ENCODE data around the gene CGRRF1. TPM values are rescaled to one million over a fixed set of nuclear protein-coding genes. Genes with fewer than 3 reads are reported as not detected.
A peak's percentile ranks its signal among the peaks of the same experiment; 100 is the strongest.

Gene CGRRF1
- total RNA-seq, 1 donor from 2014 or later: 9.2 TPM

DNA sequence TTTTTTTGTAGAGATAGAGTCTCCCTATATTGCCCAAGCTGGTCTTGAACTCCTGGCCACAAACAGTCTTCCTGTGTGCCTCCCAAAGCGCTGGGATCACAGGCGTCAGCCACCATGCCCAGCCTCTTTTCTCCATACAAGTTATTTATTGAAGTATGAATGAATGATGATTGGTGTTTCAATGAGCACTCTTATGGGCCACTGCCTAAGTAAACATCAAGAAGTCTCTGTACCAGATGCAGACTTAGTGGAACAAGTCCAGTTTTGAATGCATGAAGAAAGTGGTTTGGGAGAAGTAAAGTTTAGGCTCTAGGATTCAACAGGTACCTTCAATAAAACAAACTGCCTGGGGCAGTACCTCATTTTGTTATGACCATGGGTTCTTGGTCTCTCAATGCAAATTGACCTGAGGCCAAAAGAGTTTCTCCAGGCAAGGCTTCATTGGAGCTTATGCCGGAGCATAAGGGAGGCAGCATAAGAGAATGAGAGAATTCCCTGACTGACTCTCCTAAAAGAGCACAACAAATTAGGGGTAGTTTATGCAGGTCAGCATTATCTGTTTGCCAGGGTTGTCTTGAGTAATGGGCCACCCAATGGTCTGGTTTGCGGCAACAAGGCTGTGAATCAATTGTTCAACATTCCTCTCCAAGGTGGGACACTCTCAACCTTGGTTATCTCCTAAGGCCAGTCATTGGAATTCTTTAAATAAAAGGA lies 19.8 kb upstream of the CGRRF1 start:
- ATAC-seq: no peak

DNA sequence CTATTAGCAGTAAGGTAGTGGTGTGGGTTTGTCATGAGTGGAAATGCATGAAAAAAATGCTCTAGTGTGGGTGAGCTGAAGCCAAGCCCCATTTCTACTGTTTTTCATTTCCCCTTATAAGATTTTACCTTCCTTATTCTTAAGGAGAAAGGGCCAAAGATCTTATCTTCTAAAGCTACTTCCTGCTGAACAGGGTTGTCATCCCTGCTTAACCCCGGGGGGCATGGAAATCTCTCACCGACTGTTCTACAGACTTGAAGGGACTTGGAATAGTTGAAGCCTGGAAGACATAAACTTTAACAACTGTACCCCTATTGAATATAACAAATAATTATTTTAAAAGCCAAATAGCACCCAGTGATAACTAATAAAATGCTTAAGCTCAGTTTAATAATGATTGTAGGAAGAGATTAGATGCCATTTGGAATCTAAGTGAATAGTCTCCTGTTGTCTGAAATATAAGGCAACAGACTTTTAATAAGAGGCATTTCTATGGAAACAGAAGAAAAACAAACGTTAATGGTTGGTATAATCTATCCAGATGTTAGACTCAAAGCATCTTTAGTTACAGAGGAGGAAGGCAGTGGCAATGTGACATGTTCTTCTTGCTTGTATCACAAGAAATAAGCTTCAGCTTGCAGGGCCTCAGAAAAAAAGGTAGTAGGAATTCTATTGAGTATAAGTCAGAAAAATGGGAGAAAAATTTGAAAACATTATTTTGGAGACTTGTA lies 19.1 kb upstream of the CGRRF1 start:
- ATAC-seq: no peak

DNA sequence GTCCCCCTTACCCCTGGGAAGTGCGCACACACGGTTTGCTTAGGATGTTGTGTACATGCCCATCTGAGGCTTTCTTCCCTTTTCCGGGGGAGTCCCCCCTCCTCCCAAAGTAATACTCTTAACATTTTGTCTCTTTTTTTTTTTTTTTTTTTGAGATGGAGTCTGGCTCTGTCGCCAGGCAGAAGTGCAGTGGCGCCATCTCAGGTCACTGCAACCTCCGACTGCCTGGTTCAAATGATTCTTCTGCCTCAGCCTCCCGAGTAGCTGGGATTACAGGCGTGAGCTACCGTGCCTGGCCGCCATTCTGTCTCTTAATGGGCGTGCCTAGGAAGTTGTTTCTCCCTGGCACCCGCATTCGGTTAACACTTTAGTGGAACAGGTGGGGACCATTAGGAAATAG lies 16.4 kb upstream of the CGRRF1 start:
- ATAC-seq: no peak

DNA sequence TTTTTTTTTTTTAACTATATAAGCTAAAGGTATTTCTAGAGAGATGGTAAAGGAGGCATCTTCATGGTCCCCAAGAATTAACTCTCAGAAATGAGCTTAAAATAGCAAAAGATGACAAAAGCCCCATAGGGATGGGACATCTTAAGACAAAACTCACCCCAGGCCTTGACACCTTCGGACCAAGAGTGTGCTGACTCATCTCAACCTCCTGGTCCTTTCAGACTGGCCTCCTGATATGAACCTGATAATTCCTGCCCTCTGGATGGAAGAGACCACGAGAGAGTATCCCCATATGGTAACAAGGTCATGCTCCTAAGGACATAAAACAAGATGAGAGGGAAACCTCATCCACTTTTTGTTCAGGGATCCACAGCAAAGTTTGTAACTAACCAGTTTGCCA lies 12.5 kb upstream of the CGRRF1 start:
- no peak for ATAC-seq

DNA sequence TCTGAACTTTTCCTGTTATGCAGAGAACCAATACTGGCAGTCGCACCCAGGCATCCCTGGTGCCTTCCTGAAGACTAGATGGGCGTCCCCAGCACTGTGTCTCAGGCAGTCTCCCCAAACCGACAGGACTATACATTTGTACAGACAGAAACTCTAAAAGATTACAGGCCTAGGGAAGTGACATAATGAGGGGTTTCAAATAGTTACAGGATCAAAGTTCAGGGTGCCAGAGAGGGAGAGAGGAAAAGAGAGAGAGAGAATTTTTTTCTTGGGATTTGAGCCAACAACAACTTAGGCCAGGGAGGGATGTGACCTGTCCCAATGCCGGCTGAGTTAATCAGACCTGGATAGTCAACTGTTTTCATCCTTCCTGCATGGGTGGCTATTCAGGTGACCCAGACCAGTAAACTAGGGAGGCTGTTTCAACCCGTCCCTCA lies 11.6 kb upstream of the CGRRF1 start:
- ATAC-seq: no peak

DNA sequence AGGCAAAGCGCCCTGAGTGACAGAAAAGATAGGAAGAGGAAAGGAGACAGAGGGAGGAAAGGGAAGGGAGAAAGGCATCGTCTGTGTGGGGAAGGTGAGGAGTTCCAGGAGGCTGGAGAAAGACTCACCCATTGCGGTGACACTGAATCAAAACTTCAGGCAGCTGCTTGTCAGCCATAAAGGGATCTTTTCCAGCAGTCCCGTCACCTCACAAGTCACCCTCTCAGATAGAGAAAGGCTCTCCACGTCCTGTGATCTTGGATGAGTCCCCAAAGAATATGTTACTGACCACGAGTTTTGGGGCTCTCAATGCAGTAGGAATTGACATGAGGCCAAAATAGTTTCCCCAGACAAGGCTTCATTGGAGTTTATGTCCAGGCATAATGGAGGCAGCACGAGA lies 11.1 kb upstream of the CGRRF1 start:
- no peak for ATAC-seq

DNA sequence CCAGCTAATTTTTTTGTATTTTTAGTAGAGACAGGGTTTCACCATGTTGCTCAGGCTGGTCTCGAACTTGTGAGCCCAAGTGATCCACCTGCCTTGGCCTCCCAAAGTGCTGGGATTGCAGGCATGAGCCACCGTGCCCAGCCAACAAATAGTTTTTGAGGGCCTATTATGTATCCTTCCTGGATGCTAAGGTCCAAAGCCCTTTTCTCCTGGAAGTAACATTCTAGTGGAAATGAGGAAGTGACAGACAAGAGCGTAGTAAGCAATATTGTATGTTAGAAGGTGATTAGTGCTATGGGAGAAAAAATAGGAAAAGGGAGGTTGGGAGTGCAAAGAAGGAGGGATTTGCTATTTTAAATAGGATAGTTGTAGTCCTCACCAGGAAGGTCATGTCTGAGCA lies 9.0 kb upstream of the CGRRF1 start:
- no peak for ATAC-seq

DNA sequence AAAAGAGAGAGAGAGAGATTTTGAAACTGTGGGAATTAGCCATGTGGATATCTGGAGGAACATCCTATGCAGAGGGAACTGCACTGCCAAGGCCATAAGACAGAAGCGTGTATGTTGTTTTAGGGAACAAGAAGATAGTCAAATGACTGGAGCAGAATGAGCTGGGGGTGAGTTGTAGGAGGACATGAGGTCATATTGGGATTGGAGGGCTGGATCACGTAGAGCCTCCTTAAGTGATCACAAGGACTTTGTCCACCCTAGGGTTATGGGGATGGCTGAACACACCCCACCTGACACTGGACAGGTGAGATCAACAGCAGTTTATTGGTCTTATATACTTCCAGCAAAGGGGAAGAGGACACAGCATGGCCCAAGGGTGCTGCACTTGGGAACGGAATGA lies 8.2 kb upstream of the CGRRF1 start:
- no peak for ATAC-seq

DNA sequence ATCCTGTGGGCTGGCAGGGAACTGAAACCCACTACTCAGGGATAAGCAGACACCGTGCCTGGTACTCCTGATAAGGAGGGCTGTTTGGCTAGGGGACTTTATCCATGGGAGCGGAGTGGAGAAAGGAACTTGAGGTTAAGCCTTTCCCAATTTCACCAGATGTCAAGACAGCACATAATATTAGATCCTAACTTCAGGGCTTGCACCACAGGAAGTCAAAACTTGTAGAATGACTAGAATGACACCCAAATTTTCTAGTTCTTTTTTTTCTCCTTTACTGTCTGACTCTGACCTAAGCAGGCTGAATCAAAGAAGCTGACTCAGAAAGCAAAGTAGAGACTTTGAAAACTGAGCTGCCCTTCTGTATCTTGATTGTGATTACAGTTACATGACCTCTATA lies 7.1 kb upstream of the CGRRF1 start:
- ATAC-seq: no peak

DNA sequence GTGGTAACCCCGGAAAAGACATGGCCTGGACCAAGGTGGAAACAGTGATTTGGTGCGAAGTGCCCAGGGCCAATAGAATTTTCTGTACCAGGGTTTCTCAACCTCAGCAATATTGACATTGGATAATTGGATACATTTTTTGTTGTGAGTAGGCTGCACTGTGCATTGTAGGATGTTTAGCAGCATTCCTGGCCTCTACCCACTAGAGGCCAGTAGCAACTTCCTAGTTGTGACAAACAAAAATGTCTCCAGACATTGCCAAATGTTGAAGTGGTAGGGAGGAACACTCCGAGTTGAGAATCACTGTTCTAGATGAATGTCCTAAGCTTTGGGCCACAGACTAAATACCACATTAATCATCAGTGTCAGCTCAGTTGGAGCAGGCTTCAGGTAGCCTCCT lies 6.2 kb upstream of the CGRRF1 start:
- ATAC-seq: peak; percentile 36

DNA sequence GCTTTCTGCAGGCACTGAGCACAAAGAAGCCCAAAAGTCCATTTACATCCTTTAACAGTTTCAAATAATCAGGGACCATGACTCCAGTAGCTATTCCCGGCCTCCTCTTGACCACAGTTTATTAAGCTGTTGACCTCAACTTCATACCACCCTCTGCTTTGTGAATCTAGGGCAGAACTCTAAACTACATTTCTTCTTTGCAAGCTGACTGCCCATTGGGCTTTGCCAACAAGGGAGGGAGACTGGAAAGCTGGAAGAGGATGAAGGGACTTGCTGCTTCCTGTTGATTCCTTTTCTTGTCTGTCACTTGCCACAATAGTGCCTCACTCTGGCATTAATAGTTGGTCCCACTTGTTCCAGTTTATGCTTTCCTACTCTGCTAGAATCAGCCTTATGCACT lies 2.7 kb downstream of the CGRRF1 start:
- ATAC-seq: no peak

DNA sequence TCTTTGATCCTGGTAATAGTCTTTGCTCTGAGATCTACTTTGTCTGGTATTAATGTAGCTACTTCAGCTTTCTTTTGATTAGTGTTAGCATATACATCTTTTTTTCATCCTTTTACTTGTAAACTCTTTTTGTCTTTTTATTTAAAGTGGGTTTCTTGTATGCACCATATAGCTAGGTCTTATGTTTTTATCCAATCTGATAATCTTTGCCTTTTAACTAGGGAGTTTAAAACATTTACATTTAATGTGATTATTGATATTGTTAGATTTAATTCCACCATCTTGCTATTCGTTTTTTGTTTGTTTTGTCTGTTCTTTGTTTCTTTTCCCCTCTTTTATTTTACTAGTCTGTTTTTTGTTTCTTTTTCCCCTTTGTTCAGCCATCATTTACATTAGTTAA lies 6.0 kb downstream of the CGRRF1 start:
- no peak for ATAC-seq

DNA sequence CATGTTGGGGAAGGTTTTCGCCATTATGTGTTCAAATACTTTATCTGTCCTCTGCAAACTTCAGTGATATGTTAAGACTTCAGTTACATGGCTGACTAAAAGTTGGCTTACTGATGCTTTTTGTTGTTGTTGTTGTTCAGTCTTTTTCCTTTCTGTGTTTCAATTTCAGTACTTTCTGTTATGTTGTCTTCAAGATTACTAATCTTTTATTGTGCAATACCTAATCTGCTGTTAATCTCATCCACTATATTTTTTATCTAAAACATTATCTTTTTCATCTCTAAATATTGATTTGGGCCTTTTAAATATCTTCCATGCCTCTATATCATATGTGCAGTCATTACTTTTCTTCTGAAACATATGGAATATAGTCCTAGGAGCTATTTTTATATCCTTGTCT lies 7.0 kb downstream of the CGRRF1 start:
- ATAC-seq: no peak

DNA sequence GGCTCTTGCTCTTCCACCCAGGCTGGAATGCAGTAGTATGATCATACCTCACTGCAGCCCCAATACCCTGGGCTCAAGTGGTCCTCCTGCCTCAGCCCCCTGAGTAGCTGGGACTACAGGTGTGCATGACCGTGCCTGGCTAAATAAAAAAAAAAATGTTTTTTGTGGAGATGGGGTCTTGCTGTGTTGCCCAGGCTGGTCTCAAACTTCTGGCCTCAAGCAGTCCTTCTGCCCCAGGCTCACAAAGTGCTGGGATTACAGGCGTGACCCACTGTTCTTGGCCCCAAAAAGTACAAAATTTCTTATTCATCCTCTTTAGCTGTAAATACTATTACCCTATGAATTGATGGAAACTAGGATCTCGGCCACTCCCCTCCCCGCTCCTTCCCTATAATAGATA lies 14.7 kb downstream of the CGRRF1 start:
- no peak for ATAC-seq

DNA sequence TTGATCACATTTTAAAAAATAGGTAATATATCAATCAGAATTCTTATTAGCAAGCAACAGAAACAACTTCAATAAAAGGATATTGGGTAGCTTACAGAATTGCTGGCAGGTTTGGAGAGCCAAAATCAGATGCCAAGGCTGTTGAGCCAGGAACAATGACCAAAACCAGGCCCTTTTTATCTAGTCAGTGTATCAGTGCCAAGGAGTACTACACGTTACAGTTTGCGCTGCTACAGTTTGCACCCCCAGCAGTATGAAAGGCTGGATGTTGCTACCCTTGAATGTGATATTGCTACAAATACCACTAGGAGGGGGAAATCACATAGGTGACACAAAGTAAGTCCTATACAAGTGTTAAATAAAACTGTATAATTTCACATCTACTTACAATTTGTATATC lies 19.3 kb downstream of the CGRRF1 start:
- no peak for ATAC-seq

DNA sequence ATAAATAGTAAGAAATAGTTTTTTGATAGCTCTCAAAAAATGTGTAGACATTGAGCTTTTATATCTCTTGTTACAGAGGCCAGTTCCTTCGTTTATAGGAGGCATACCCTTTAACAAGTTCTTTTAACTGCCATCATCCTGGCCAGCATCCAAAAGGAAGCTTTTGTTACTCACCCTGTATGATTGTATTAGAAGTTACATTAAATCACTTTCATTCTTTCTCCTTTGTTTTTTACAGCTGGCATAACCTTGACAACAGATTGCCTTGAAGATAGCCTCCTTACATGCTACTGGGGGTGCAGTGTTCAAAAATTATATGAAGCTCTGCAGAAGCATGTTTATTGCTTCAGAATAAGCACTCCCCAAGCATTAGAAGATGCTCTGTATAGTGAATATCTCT lies 20.1 kb downstream of the CGRRF1 start:
- no peak for ATAC-seq

DNA sequence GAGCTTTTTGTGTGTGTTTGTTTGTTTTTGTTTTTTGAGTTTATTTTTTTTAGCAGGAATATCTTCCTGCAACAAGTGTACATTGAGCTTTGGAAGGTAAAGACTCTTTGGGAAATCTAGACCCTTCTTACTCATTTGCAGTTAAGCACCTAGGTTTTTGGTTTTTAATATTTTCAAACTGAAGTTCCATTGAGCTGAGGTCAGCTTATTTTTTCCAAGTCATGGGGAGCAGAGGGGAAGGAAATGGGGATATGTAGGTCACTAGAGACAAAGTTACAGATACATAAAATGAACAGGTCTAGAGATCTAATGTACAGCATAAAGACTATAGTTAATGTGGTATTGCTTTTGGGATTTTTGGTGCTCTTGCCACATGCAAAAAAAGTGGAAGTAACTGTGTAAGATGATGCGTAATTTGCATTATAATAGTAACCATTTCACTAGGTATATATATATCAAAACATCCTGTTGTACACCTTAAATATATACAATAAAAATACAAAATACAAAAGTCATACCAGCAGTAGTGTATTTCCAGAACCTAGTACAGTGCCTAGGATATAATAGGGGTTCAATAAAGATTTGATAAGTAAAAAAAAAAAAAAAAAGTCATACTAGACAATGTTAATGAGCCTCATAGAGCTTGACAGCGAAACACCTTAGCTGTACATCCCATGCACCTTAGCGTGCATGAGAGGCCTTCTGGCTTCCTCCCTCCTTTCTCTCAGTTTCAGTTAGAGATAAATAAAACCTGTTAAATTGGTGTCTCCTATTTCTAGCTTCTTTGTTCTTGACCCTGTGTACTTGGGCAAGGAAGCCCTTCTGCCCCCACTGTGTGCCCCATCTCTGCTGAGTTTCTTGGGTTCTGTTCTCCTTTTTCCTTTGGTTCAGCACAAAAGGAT lies 22.7 kb downstream of the CGRRF1 start:
- no peak for ATAC-seq

DNA sequence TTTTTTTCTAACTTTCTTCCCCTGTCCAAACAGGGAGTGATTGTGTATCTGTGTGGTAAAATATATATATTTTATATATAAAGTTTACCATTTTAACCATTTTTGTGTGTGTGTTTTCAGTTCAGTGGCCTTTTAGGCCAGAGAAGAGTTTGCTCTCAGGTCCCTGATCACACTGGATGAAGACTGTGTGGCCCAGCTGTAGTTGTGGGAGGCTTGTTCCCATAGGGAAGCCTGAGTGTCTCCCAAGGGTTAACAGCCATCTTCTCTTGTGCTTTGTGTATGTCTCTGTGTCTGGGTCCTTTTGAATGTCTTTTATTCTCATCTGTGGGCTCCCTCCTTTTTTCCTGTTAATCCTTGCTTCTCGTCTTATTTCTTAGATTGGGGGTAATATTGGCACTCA lies 23.4 kb downstream of the CGRRF1 start:
- ATAC-seq: no peak

DNA sequence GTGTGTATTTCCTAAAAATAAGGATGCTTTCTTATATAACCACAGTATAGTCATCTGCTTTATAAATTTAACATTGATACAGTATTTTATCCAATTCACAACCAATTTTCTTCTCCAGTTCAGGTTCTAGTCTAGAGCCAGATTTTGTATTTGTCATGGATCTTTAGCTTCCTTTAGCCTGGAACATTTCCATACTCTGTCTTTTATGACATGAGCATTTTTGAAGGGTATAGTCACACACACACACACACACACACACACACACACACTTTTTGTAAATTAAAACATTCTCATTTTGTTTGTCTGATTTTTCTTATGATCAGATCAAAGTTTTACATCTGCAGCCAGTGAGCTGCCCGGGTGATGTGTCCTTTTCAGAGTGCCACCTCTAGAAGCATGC lies 25.4 kb downstream of the CGRRF1 start:
- ATAC-seq: no peak

DNA sequence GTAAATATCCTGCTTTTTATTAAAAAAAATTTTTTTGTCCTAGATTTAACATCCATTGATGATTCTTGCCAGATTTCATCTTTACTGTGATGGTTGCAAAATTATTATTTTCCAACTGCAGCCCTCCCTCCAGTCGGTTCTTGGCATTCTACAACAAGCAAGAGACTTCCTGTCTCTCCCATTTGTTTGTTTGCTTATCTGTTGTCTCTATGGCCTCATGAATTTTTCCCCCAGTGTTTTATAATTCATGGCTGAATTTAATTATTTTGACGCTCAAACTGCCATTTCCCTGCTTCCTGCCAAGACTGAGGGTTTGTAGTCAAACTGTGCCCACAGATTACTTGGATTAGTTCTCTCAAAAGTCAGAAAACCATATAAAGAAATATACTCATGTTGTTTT lies 25.9 kb downstream of the CGRRF1 start:
- ATAC-seq: no peak

DNA sequence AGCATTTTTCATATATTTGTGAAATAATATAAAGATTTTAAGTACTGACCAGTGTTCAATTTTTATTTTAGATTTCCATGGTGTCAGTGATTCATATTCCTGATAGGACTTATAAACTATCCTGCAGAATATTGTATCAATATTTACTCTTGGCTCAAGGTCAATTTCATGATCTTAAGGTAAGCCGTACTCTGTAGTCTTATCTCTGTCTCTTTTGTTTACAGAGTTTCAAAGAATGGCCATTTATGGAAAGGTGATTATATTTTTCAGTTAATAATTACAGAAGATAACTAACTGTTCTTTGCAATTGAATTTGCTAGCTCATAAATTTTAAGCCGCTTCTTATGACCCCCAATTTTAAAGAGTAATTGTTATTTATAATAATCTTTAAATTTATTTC lies 27.9 kb downstream of the CGRRF1 start:
- ATAC-seq: no peak

DNA sequence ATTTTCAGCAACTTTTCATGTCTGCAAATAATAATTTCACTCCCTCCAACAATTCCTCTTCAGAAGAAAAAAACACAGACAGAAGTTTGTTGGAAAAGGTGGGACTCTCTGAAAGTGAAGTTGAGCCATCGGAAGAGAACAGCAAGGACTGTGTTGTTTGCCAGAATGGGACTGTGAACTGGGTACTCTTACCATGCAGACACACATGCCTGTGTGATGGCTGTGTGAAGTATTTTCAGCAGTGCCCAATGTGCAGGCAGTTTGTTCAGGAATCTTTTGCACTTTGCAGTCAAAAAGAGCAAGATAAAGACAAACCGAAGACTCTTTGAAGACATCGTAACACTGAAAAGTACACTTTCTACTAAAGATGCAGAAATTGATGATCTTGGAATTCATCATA lies 28.3 kb downstream of the CGRRF1 start:
- ATAC-seq: no peak

DNA sequence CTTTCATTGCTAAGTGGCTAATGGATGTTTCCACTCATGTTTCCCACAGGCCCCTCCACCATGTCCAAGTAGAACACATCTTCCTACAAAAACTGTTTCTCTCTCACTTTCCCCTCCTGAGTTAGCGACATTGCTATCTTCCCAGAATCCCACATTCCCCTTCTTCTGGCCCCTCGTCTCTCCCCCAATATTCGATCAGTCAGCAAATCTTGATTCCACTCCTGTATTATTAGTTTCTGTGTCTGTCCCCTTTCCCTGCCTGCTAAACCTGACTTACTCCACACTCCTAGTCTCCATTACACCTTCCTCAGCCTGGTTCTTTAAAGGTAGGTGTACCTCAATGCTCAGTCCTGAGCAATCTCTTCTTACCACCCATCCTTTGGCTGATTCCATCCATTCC lies 37.9 kb downstream of the CGRRF1 start:
- ATAC-seq: no peak

DNA sequence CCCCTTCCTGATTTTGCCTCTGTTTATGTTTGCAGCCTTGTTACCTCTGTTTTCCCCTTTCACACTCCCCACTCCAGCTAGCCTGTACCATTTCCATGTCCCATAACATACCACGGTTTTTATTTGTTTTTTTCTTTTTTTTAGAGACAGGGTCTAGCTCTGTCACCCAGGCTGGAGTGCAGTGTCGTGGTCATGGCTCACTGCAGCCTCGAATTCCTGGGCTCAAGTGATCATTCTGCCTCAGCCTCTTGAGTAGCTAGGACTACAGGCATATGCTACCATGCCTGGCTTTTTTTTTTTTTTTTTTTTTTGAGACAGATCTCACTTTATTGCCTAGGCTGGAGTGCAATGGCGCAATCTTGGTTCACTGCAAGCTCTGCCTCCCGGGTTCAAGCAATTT lies 38.8 kb downstream of the CGRRF1 start:
- ATAC-seq: no peak
